Motor neuron (in vitro differentiated cells): ENCODE results near the gene PLXND1. TPM values are rescaled to one million over a fixed set of nuclear protein-coding genes. Genes with fewer than 3 reads are reported as not detected.

Experiments
- ATAC-seq, 8 experiments: fragments of 200-7000 bp; cut with Tn5 transposase; replicated peaks in 6 of 8; 2 replicates each; pipeline ENCODE4 v1.8.0; 2021; ENCODE audit warnings: mild to moderate bottlenecking in 8 of 8, moderate library complexity in 8 of 8
- H3K27ac ChIP-seq, 2 donors: fragments of 250-450 bp; sonication (Bioruptor Pico); 2 replicates each; pipeline ENCODE4 v1.9.0; 2021; ENCODE audit warnings: antibody characterized with exemption in 2 of 2, mild to moderate bottlenecking in 2 of 2, moderate library complexity in 1 of 2
- H3K4me1 ChIP-seq, 2 donors: fragments of 250-450 bp; sonication (Bioruptor Pico); replicated peaks in 1 of 2; 2 replicates each; pipeline ENCODE4 v1.6.1; 2021; ENCODE audit warnings: antibody characterized with exemption in 2 of 2, mild to moderate bottlenecking in 2 of 2, moderate library complexity in 1 of 2
- H3K4me3 ChIP-seq, 5 donors: fragments of 250-450 bp; sonication (Bioruptor Pico); 2 replicates each; pipeline ENCODE4 v1.9.0; 2021; ENCODE audit warnings: antibody characterized with exemption in 5 of 5, mild to moderate bottlenecking in 5 of 5, moderate library complexity in 4 of 5
- WGBS, 10 experiments: fragments of 450-650 bp; shearing (Covaris generic); methylation state at CpG; one replicate each; pipeline ENCODE4 v1.0.0; 2022; 5-methylcytosine and 5-hydroxymethylcytosine counted together
- in situ Hi-C, 9 experiments: fragments of 400-800 bp; cut with MboI; loops; one replicate each; pipeline ENCODE4 v1.15.0; 2021; ENCODE audit warnings: low sequenced_read_pairs in 9 of 9, low pct_unique_long_range_greater_than_20kb in 2 of 9; ENCODE audit not compliant: unreplicated experiment in 9 of 9
- total RNA-seq, 8 experiments: library from RNA; unstranded; fragments of 300-600 nt; gene quantifications; 2 replicates each; pipeline versions ENCODE4 v1.2.3 to v1.2.4, GENCODE V29; 2022

The PLXND1 gene
- total RNA-seq, 8 experiments from 2014 or later: 5.0 to 77.3 (median 27.8) TPM

DNA sequence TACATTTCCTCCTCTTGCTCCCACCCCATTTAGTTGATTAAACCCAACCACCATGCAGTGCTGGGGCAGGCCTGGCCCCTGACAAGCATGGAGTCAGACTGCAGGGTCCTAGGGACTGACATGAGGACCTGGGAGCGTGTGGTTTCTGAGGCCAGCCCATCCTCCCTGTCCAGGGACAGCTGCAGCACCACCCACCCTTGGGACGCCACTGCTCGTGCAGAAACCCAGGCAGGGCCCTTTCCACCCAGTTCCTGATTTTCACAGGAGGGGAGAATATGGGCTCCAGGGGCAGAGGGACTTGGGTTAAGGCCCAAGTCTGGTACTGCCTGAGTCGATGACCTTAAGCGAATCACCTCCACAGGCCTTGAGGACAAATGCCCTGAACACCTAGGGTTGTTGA, 23.7 kb downstream of the PLXND1 start:
- ATAC-seq: no peak
- WGBS, 10 experiments: 60 to 100% (median 96%) methylated on average over 1 to 4 of the region's 5 CpGs; no CpG with 5 or more reads in 4 of the 10 experiments
- in situ Hi-C loops: no loop called here
- H3K4me3 ChIP-seq: no peak overlapping the region
- no peak overlapping the region for H3K27ac ChIP-seq
- H3K4me1 ChIP-seq: peaks cover under 1 to 8% of the 10 kb centered on the region in 2 donors

DNA sequence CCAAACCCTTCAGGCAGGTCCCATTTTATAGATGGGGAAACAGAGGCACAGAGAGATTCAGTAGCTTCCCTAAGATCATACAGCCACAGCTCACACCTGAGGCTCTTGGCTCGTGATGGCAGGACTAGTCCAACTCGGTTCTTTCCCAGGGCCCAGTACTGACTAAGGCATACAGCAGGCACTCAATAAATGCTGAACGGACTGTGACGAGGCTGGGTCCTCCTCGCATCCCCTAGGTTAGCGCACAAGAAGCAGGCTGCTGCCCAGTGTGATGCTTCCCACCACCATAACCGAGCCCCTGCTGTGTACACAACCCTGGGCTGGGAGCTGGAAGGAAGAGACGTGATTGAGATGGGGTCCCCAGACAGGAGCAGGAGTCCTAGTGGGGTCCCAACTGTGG, 24.9 kb downstream of the PLXND1 start:
- no peak for ATAC-seq
- H3K27ac ChIP-seq: no peak overlapping the region
- WGBS, 10 experiments: 60 to 100% (median 93%) methylated on average over 1 to 6 of the region's 8 CpGs; no CpG with 5 or more reads in 4 of the 10 experiments
- H3K4me1 ChIP-seq: peaks cover 9 to 18% of the 10 kb centered on the region in 2 donors
- no peak overlapping the region for H3K4me3 ChIP-seq
- in situ Hi-C loops: no loop called here

DNA sequence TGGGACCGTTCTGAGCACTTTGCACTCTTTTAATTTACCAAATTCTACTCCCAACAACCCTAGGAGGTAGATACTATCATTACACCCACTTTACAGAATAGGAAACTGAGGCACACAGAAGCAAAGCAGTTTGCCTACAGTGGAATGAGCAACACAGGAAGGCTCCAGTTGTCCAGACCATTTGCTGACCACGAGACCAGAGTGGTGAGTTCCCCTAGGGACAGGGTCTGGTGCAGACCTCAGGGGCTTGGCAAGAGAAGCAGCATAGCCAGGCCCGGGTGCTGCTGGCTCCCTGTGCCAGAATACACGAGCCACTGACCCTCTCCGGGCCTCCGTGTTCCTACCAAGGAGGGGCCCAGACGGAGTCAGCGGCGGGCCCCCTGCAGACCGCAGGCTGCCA, 26.5 kb downstream of the PLXND1 start:
- 20 to 93% (median 83%) methylated on average over 1 to 3 of the region's 10 CpGs; no CpG with 5 or more reads in 5 of the 10 experiments for WGBS, 10 experiments
- Histone ChIP-seq H3K27ac (no peak overlapping the region), H3K4me1 (peaks cover 9 to 18% of the 10 kb centered on the region in 2 donors), H3K4me3 (no peak overlapping the region)
- no peak for ATAC-seq
- in situ Hi-C loops: no loop called here

DNA sequence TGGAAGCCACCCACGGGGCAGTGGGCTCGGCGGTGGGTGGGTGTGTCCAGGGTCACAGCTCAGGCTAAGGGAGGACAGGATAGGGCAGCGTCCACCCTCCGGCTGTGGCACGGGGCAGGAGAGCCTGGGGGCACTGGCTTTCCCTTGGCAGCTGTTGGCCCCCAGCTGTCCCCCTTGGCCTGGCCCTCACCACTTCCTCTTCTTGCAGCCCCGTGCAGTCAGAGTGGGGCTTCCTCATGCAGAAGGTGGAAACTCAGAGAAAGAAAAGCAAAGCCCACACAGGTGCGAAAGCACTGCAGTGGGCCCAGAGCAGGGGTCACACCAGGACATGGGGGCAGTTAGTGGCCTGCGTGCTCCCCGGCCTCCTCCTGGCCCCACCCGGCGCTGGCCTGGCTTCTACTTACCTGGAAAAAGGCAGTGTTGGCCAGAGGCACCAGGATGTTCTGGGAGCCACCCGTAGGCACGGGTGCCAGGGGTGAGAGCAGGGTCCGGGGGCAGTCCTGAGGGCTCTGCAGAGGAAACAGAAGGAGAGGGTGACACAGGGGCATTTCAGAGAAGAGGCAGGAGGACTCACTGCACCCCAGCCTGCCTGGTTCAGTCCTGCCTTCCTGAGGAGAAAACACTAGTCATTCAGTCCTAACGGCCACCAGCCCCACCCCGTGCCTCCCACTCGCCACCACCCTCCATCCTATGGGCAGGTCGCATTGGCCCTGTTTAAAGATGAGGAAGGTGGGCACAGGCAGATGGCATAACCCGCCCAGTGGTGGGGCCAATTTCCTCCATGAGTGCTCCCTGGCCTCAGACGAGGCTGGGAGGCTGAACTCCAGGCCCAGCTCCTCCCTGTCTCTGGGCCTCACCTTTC, 28.3 kb downstream of the PLXND1 start:
- peak in 2 of 8 experiments; percentile 1 to 2 for ATAC-seq
- H3K27ac ChIP-seq: no peak overlapping the region
- H3K4me3 ChIP-seq: no peak overlapping the region
- in situ Hi-C loops: no loop called here
- 50 to 90% (median 83%) methylated on average over 4 to 5 of the region's 21 CpGs; no CpG with 5 or more reads in 6 of the 10 experiments for whole genome bisulfite sequencing, 10 experiments
- H3K4me1 ChIP-seq: peaks cover 13 to 29% of the 10 kb centered on the region in 2 donors

DNA sequence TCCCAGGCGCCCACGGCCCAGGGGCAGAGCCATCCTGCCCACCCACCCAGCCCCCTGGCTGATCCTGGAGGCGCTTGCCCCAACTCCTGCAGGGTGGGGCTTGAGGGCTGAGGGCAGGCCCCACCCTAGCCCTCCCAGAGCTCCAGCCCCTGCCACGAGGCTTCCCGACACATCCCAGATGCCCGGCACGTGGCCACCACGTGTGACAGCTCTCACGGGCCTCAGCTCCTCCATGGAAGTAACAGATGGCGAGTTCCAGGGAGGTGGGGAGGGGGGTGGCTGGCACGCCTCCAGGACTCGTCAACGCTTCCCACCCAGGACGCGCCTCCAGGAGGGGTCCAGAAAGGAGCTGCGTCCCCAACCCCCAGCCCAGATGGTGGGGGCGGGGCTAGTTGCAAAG, 29.1 kb downstream of the PLXND1 start:
- H3K4me3 ChIP-seq: no peak overlapping the region
- H3K27ac ChIP-seq: no peak overlapping the region
- in situ Hi-C loops: no loop called here
- ATAC-seq: peak; percentile 42 to 91 (median 86)
- WGBS, 10 experiments: no CpG with 5 or more reads among the region's 17 CpGs
- H3K4me1 ChIP-seq: peaks cover 20 to 29% of the 10 kb centered on the region in 2 donors

DNA sequence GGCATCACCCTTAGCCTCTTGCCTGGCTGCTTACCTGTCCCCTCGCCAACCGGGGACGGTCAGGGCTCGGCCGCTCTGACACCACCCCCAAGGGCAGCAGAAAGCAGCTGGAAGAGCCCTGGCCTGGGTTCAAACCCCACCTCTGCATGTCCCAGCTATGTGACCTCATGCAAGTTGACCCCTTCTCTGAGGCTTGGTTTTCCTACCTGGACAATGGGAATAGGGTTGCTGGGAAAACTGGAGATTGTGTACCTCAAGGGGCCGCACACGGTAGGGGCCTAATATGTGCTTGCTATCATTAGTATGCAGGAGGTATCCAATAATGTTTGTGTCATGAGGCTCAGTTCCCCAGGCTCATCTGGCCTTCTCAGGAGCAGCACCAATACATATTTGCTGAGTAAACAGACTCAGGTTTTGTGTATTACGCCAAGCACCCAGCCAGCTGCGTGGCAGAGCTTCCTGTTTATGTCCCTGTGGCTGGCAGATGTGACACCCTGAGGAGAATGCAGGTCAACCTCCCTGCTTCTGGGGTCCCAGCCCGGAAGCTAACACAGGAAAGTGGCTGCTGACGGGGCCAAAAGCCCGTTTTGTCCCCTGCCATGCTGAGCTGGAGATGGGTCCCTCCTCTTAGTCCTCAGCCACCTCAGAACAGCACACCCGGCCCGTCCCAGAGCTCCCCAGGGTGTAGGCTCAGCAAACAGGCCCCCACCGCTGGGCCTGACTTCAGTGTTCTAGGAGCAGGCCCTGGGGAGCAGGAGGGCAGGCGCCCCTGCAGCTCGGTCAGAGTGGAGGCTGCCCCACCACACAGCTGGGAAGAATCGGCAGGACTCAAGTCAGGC, 29.7 kb downstream of the PLXND1 start:
- no peak overlapping the region for H3K27ac ChIP-seq
- peaks cover 20 to 29% of the 10 kb centered on the region in 2 donors for H3K4me1 ChIP-seq
- WGBS, 10 experiments: 53 to 100% (median 90%) methylated on average over 1 to 8 of the region's 18 CpGs; no CpG with 5 or more reads in 1 of the 10 experiments
- peak; percentile 6 to 70 (median 58) for ATAC-seq
- no peak overlapping the region for H3K4me3 ChIP-seq
- in situ Hi-C loops: no loop called here

DNA sequence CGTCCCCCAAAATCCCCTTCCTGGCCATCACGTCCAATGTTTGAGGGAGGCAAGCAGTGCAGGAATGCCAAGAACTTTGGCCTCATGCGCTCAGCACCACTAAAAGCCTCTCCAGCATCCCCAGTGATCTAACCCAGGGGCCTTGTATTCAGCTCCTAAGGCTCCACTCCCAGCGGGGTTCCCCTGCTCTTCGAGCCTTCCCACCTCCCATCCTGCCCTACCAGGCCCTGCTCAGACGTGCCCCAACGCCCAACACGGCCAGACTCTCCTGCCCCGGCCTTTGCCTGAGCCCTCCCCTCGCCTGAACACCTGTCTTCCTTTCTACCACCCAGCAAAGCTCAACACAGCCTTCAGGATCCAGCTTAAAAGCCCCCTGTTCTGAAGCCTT, 30.5 kb downstream of the PLXND1 start:
- no peak for ATAC-seq

DNA sequence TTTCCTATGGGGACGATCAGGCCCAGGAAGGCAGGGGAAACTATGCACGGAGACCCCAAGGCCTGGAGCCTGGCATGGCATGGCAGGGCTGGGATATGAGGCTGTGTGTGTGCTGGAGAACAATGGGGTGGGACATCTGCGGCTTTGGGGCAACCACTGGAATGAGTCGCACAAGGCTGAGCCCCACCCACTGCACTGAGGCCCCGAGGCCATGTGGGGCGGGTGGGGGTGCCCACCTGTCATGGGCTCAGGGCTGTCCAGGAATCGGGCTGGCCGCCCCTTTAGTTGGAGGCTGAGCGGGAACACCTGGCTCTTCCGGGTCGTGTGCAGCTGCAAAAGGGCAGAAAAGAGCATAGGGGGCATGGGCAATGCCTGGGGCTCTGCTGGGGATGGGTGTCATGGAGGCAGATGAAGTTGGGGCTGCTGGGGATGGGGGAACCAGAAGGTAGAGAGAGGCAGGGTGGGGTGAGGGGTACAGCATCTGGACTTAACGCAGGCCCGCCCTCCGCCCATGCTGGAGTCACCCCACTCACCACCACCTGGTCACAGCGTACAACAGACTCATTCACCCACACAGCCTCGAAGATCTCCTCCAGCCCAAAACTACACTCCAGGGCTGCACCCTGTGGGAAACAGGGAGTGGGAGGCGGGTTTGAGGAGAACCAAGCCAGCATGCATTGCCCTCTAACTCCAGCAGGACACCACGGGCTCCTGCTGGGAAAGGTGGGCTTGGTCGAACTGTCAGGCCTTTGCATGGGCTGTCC, 31.1 kb downstream of the PLXND1 start:
- Histone ChIP-seq H3K27ac (no peak overlapping the region), H3K4me3 (no peak overlapping the region), H3K4me1 (peaks cover 20 to 26% of the 10 kb centered on the region in 2 donors)
- no peak for ATAC-seq
- in situ Hi-C loops: no loop called here
- 55 to 90% (median 83%) methylated on average over 1 to 2 of the region's 19 CpGs; no CpG with 5 or more reads in 7 of the 10 experiments for WGBS, 10 experiments

More for the DNA sequence above, 30.5 kb downstream of the PLXND1 start:
- Histone ChIP-seq H3K4me3 (no peak overlapping the region), H3K27ac (no peak overlapping the region), H3K4me1 (peaks cover 20 to 28% of the 10 kb centered on the region in 2 donors)
- WGBS, 10 experiments: 65% methylated on average over 4 to 8 of the region's 10 CpGs; no CpG with 5 or more reads in 8 of the 10 experiments
- in situ Hi-C loops: no loop called here

DNA sequence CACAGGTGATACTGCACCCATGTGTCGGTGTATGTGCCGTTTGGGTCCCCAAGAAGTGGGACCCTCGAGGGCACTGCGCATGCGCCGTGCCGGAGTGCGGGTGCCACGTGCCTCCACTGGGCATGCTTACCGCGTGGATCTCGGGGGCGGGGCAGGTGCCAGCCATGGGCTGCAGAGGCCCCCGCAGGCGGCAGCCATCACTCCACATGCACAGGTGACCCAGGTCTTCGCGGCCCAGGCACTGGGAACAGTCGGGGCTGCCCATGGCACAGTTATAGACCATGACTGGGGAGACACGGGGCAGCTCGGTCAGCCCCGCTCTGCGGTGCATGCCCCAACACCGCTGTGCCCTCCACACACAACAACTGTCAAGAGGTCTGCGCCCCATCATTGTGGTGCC, 32.3 kb downstream of the PLXND1 start:
- 100% methylated on average over 2 of the region's 24 CpGs; no CpG with 5 or more reads in 9 of the 10 experiments for WGBS, 10 experiments

DNA sequence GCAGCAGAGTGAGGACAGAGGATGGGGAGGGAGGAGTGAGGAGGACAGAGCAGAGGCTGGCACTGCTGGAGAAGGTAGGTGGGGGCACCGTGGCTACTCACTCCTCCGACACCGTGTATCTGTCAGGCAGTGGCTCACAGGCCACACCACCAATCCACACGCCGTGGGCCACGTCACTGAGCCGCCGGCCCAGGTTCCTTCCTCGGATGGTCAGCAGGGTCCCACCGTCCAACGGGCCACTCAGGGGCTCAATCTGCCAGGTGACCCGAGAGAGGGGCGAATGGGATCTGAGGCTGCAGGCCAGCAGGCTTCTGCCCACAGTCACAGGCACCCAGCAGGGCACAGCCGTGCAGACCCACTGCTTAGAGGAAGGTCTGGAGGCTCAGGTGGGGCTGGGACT, 33.0 kb downstream of the PLXND1 start:
- ATAC-seq: no peak
- H3K27ac ChIP-seq: no peak overlapping the region
- peaks cover 20 to 26% of the 10 kb centered on the region in 2 donors for H3K4me1 ChIP-seq
- in situ Hi-C loops: no loop called here
- H3K4me3 ChIP-seq: no peak overlapping the region
- WGBS, 10 experiments: 71 to 100% (median 81%) methylated on average over 1 to 7 of the region's 14 CpGs; no CpG with 5 or more reads in 4 of the 10 experiments

More for the DNA sequence above, 32.3 kb downstream of the PLXND1 start:
- in situ Hi-C loops: no loop called here
- ATAC-seq: no peak
- H3K4me3 ChIP-seq: no peak overlapping the region
- H3K4me1 ChIP-seq: peaks cover 20 to 26% of the 10 kb centered on the region in 2 donors
- H3K27ac ChIP-seq: no peak overlapping the region

DNA sequence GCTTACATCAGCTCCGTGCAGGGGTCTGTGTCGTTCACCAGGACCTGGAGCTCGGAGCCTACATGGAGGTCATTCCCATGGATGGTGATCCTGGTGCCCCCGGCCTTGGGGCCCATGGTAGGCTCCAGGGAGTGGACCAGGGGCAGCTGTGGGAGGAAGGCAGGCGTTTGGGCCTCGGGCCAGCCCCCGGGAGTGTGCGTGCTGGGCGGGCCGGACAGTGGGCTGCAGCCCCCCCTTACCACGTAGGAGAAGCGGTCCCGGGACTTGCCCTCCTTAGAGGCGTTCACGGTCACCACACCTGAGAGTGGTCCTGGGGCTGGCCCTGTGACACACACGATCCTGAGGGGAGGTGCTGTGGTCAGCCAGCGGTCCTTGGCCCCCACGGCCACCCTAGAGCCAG, 33.9 kb downstream of the PLXND1 start:
- WGBS, 10 experiments: 50 to 93% (median 80%) methylated on average over 1 to 8 of the region's 18 CpGs; no CpG with 5 or more reads in 4 of the 10 experiments

More for the DNA sequence above, 33.9 kb downstream of the PLXND1 start:
- no peak overlapping the region for H3K27ac ChIP-seq
- peaks cover 17 to 24% of the 10 kb centered on the region in 2 donors for H3K4me1 ChIP-seq
- no peak overlapping the region for H3K4me3 ChIP-seq
- ATAC-seq: no peak
- in situ Hi-C loops: no loop called here
